IMR-90 (cell line): ENCODE results near the gene GBF1. TPM values are rescaled to one million over a fixed set of nuclear protein-coding genes. Genes with fewer than 3 reads are reported as not detected.

Experiments used
- ATAC-seq: fragments of 200-7000 bp; cut with Tn5 transposase; 2 replicates; pipeline ENCODE4 v1.9.1; 2020; ENCODE audit warnings: low read depth, mild to moderate bottlenecking, moderate library complexity
- BruUV-seq: library from RNA; stranded (reverse); fragments of 400-500 nt; replicated peaks from 2 replicates; lab custom pipeline; 2021; lab: Mats Ljungman, UMichigan
- CTCF ChIA-PET: fragments of 300-600 bp; formaldehyde crosslinking; extraction: SDS; loops from one replicate; lab custom pipeline; 2021; ENCODE audit warnings: antibody characterized with exemption; lab: Yijun Ruan, JAX
- POLR2A ChIA-PET: fragments of 300-600 bp; sonication (Branson Sonifier 250); formaldehyde crosslinking; loops from one replicate; lab custom pipeline; 2022; ENCODE audit warnings: antibody characterized with exemption; ENCODE audit not compliant: unreplicated experiment; lab: Charles Lee
- DNase-seq: peaks from one replicate; pipeline ENCODE4 v3.0.0; 2013
- H2AFZ ChIP-seq: replicated peaks from 2 replicates; pipeline ENCODE3; 2013; ENCODE audit warnings: low read length, mild to moderate bottlenecking; ENCODE audit not compliant: poor library complexity
- H2AK5ac ChIP-seq: 2 replicates; pipeline ENCODE4 v1.6.1; 2013; ENCODE audit warnings: low read depth, low read length, inconsistent platforms
- H2AK9ac ChIP-seq: replicated peaks from 2 replicates; pipeline ENCODE3; 2013; ENCODE audit warnings: mild to moderate bottlenecking, low read depth, low read length, moderate library complexity; ENCODE audit not compliant: poor library complexity
- H2BK120ac ChIP-seq: 2 replicates; pipeline ENCODE4 v1.6.1; 2013; ENCODE audit warnings: low read depth, low read length, inconsistent platforms
- H2BK15ac ChIP-seq: 3 replicates; pipeline ENCODE4 v1.6.1; 2013; ENCODE audit warnings: low read depth, low read length, inconsistent platforms
- H2BK20ac ChIP-seq: 2 replicates; pipeline ENCODE4 v1.6.1; 2013; ENCODE audit warnings: low read depth, mild to moderate bottlenecking, inconsistent platforms, low read length, moderate library complexity
- H2BK5ac ChIP-seq: 2 replicates; pipeline ENCODE4 v1.6.1; 2013; ENCODE audit warnings: mild to moderate bottlenecking, low read depth, low read length, inconsistent platforms; ENCODE audit not compliant: poor library complexity, severe bottlenecking
- H3K14ac ChIP-seq: replicated peaks from 2 replicates; pipeline ENCODE4 v1.6.1; 2013; ENCODE audit warnings: low read depth, low read length, inconsistent platforms
- H3K18ac ChIP-seq: 2 replicates; pipeline ENCODE4 v1.6.1; 2013; ENCODE audit warnings: low read depth, low read length, control low read depth
- H3K23ac ChIP-seq: 2 replicates; pipeline ENCODE4 v1.6.1; 2013; ENCODE audit warnings: low read depth, low read length, inconsistent platforms
- H3K27ac ChIP-seq: 2 replicates; pipeline ENCODE4 v1.5.1; 2013; ENCODE audit warnings: mild to moderate bottlenecking, control low read depth, low read length; ENCODE audit not compliant: insufficient read depth
- H3K27me3 ChIP-seq: 2 replicates; pipeline ENCODE4 v1.6.1; 2013; ENCODE audit warnings: low read length; ENCODE audit not compliant: control insufficient read depth, insufficient read depth
- H3K36me3 ChIP-seq: 2 replicates; pipeline ENCODE4 v1.6.1; 2013; ENCODE audit warnings: low read length, mixed read lengths; ENCODE audit not compliant: control insufficient read depth, insufficient read depth
- H3K4ac ChIP-seq: 2 replicates; pipeline ENCODE4 v1.6.1; 2013; ENCODE audit warnings: low read depth, low read length, inconsistent platforms
- H3K4me1 ChIP-seq: 2 replicates; pipeline ENCODE4 v1.6.1; 2013; ENCODE audit warnings: low read length, mixed read lengths; ENCODE audit not compliant: control insufficient read depth, insufficient read depth
- H3K4me2 ChIP-seq: 2 replicates; pipeline ENCODE4 v1.6.1; 2013; ENCODE audit warnings: low read depth, mild to moderate bottlenecking, control low read depth, low read length, moderate library complexity
- H3K4me3 ChIP-seq: 2 replicates; pipeline ENCODE4 v1.5.1; 2013; ENCODE audit warnings: low read depth, mild to moderate bottlenecking, control low read depth, low read length, moderate library complexity; ENCODE audit not compliant: insufficient read depth
- H3K56ac ChIP-seq: 2 replicates; pipeline ENCODE4 v1.6.1; 2013; ENCODE audit warnings: low read length, inconsistent platforms; ENCODE audit not compliant: insufficient read depth; ENCODE audit errors: extremely low read depth
- H3K79me1 ChIP-seq, 2 experiments: 2 replicates each; pipeline ENCODE4 v1.6.1; 2013; ENCODE audit warnings: low read length in 2 of 2, inconsistent platforms in 1 of 2, low read depth in 1 of 2
- H3K9ac ChIP-seq: 2 replicates; pipeline ENCODE4 v1.6.1; 2013; ENCODE audit warnings: low read depth, low read length, control low read depth
- H3K9me1 ChIP-seq: 2 replicates; pipeline ENCODE4 v1.6.1; 2013; ENCODE audit warnings: low read length, inconsistent platforms; ENCODE audit not compliant: insufficient read depth
- H3K9me3 ChIP-seq: 2 replicates; pipeline ENCODE4 v1.6.1; 2013; ENCODE audit warnings: low read length; ENCODE audit not compliant: control insufficient read depth, insufficient read depth
- H4K20me1 ChIP-seq: 2 replicates; pipeline ENCODE4 v1.6.1; 2013; ENCODE audit warnings: low read length, inconsistent platforms; ENCODE audit not compliant: insufficient read depth
- H4K5ac ChIP-seq: 2 replicates; pipeline ENCODE4 v1.6.1; 2013; ENCODE audit warnings: mild to moderate bottlenecking, low read depth, low read length, control low read depth
- H4K8ac ChIP-seq, 2 experiments: 2 replicates each; pipeline ENCODE4 v1.6.1; 2013; ENCODE audit warnings: low read depth in 2 of 2, low read length in 2 of 2, control low read depth in 1 of 2, inconsistent platforms in 1 of 2
- H4K91ac ChIP-seq: 2 replicates; pipeline ENCODE4 v1.6.1; 2013; ENCODE audit warnings: low read depth, low read length, inconsistent platforms; ENCODE audit not compliant: insufficient read depth
- CEBPB ChIP-seq: IDR thresholded peaks from 2 replicates; pipeline ENCODE4 v1.6.1; 2012; ENCODE audit warnings: low read depth, low read length, improper control_type of control experiment
- CHD1 ChIP-seq: IDR thresholded peaks from 2 replicates; pipeline ENCODE4 v1.6.1; 2012; ENCODE audit warnings: low read depth, low read length, improper control_type of control experiment
- CTCF ChIP-seq: conservative IDR thresholded peaks from 2 replicates; pipeline ENCODE4 v1.5.1; 2012; ENCODE audit warnings: mild to moderate bottlenecking, low read depth, low read length, improper control_type of control experiment
- ELK1 ChIP-seq: fragments of 150-350 bp; IDR thresholded peaks from 2 replicates; pipeline ENCODE4 v1.6.1; 2016; ENCODE audit warnings: low read depth, mild to moderate bottlenecking, low read length, moderate library complexity, borderline replicate concordance
- FOS ChIP-seq: fragments of 150-350 bp; IDR thresholded peaks from 2 replicates; pipeline ENCODE4 v1.6.1; 2016; ENCODE audit warnings: low read depth, low read length
- MAFK ChIP-seq: IDR thresholded peaks from 2 replicates; pipeline ENCODE4 v1.6.1; 2012; ENCODE audit warnings: low read depth, low read length, improper control_type of control experiment
- MAZ ChIP-seq: IDR thresholded peaks from 2 replicates; pipeline ENCODE4 v1.6.1; 2012; ENCODE audit warnings: low read depth, mild to moderate bottlenecking, low read length, improper control_type of control experiment, moderate library complexity, borderline replicate concordance
- MXI1 ChIP-seq: IDR thresholded peaks from 2 replicates; pipeline ENCODE4 v1.6.1; 2012; ENCODE audit warnings: low read depth, mild to moderate bottlenecking, low read length, moderate library complexity, borderline replicate concordance
- NFE2L2 ChIP-seq: fragments of 150-350 bp; IDR thresholded peaks from 2 replicates; pipeline ENCODE4 v1.6.1; 2016; ENCODE audit warnings: low read depth, mild to moderate bottlenecking, low read length
- POLR2A ChIP-seq: IDR thresholded peaks from 2 replicates; pipeline ENCODE4 v1.6.1; 2012; ENCODE audit warnings: mild to moderate bottlenecking, low read depth, low read length
- RCOR1 ChIP-seq: IDR thresholded peaks from 2 replicates; pipeline ENCODE4 v1.6.1; 2012; ENCODE audit warnings: mild to moderate bottlenecking, low read length, improper control_type of control experiment; ENCODE audit not compliant: insufficient replicate concordance
- RFX5 ChIP-seq: IDR thresholded peaks from 2 replicates; pipeline ENCODE4 v1.8.0; 2012; ENCODE audit warnings: low read depth, mild to moderate bottlenecking, low read length, moderate library complexity
- SMC3 ChIP-seq: fragments of 150-350 bp; IDR thresholded peaks from 2 replicates; pipeline ENCODE4 v1.6.1; 2016; ENCODE audit warnings: low read depth, mild to moderate bottlenecking, antibody characterized with exemption, low read length, moderate library complexity
- USF2 ChIP-seq: fragments of 150-350 bp; IDR thresholded peaks from 2 replicates; pipeline ENCODE4 v1.6.1; 2017; ENCODE audit warnings: mild to moderate bottlenecking, antibody characterized with exemption, low read length, low read depth
- WGBS, 2 experiments: methylation state at CpG; one replicate each; pipeline versions ENCODE4 v1.1.5 to v1.1.7; 2013; ENCODE audit warnings: missing lambda C conversion rate in 2 of 2; ENCODE audit not compliant: insufficient read length in 1 of 2; ENCODE audit errors: extremely low coverage in 2 of 2; 5-methylcytosine and 5-hydroxymethylcytosine counted together
- dilution Hi-C: fragments of 300-500 bp; cut with HindIII; formaldehyde crosslinking; loops from one replicate; pipeline ENCODE4 v1.14.3; 2018; ENCODE audit warnings: low sequenced_read_pairs; ENCODE audit not compliant: unreplicated experiment
- in situ Hi-C: fragments of 300-500 bp; cut with MboI; formaldehyde crosslinking; loops from 3 replicates; pipeline ENCODE4 v1.14.3; 2019; ENCODE audit warnings: low sequenced_read_pairs, inconsistent platforms, mixed read lengths
- intact Hi-C: fragments of 100-400 bp; cut with micrococcal nuclease; formaldehyde crosslinking; loops from 2 replicates; pipeline ENCODE4 v1.10.0; 2022
- polyA plus RNA-seq, 3 experiments: library from polyadenylated mRNA; depleted of rRNA; stranded (reverse); fragments of >200 nt; gene quantifications; 2 replicates each; pipeline ENCODE4 v1.2.3, GENCODE V29; 2012; ENCODE audit warnings: low replicate concordance in 1 of 3
- total RNA-seq: library from RNA; depleted of rRNA; stranded (reverse); fragments of >200 nt; gene quantifications from 2 replicates; pipeline ENCODE4 v1.2.3, GENCODE V29; 2012

The GBF1 gene
- total and polyA plus RNA-seq, 2 of the 4 experiments (the other 2 are of a cell fraction) = 38.7 to 40.1 TPM

GRCh38 chr10:102398172-102399020 lies 153.1 kb downstream of the GBF1 start:
- ATAC-seq (no peak), DNase-seq (no peak)
- Histone ChIP-seq H3K4ac (no peak overlapping the region), H3K27ac (no peak overlapping the region), H4K20me1 (peaks cover 5% of the 10 kb centered on the region; the same call in 1 of the 2 replicates), H2AFZ (no peak overlapping the region), H2BK20ac (no peak overlapping the region), H3K56ac (no peak overlapping the region), H2BK120ac (no peak overlapping the region), H2BK15ac (no peak overlapping the region), H4K5ac (no peak overlapping the region), H3K4me1 (peaks cover 17% of the 10 kb centered on the region), H3K27me3 (no peaks in the 10 kb centered on the region), H2AK5ac (no peak overlapping the region; the same call in 1 of the 2 replicates), H3K36me3 (peaks cover 23% of the 10 kb centered on the region), H4K8ac (no peak overlapping the region), H2BK5ac (no peak overlapping the region), H4K91ac (no peak overlapping the region), H3K14ac (no peak overlapping the region), H3K79me1 (peaks cover 26 to 38% of the 10 kb centered on the region in 2 experiments), H2AK9ac (peak overlapping the region; percentile 33), H3K9me3 (no peaks in the 10 kb centered on the region), H3K18ac (no peak overlapping the region), H3K4me3 (no peak overlapping the region), H3K4me2 (no peak overlapping the region), H3K9me1 (peaks cover 10% of the 10 kb centered on the region), H3K23ac (no peak overlapping the region), H3K9ac (no peak overlapping the region)
- dilution Hi-C loops = no loop called here
- BruUV-seq = no TSS peak
- intact Hi-C loops = loop anchor here (1.0 to 10.0 kb wide), 4 partner anchors 168 to 246 kb away; partner anchors contain the start of gene TRIM8
- in situ Hi-C loops = no loop called here
- 90% methylated on average over 2 of the region's 21 CpGs; no CpG with 5 or more reads in 1 of the 2 experiments for WGBS, 2 experiments
- CTCF ChIA-PET = interaction anchor here (0.6 to 1.8 kb wide), 6 partner anchors 10 to 316 kb away, joined by 3 to 9 read pairs (median 3); partner anchors contain the start of genes ARL3 and SFXN2
- POLR2A ChIA-PET = no interaction called here
- TF ChIP-seq ELK1 = no peak
- TF ChIP-seq MAFK = no peak
- TF ChIP-seq MAZ = no peak
- TF ChIP-seq RCOR1 = no peak
- TF ChIP-seq NFE2L2 = no peak
- TF ChIP-seq POLR2A = no peak
- TF ChIP-seq CHD1 = no peak
- no peak for TF ChIP-seq SMC3
- TF ChIP-seq FOS = no peak
- TF ChIP-seq CTCF = no peak
- no peak for TF ChIP-seq MXI1
- TF ChIP-seq CEBPB = no peak
- no peak for TF ChIP-seq USF2
- no peak for TF ChIP-seq RFX5
